Ovary (tissue), 3 donors: ENCODE results near the gene NAPG.

Experiments used
- CTCF ChIP-seq, 3 donors: fragments of 450-650 bp in 2 of 3; fragments of 200-600 bp in 1 of 3; IDR thresholded peaks; one replicate each; pipeline versions ENCODE4 v1.5.1 to v1.8.0; 2016 to 2022; ENCODE audit warnings: antibody characterized with exemption in 3 of 3, mild to moderate bottlenecking in 1 of 3
- POLR2A ChIP-seq: fragments of 450-650 bp; IDR thresholded peaks from one replicate; pipeline ENCODE4 v1.6.1; 2017; ENCODE audit warnings: antibody characterized with exemption, mild to moderate bottlenecking, moderate library complexity
- donor health status: DM: no; HTN: no; CAD: no.

- TF ChIP-seq CTCF (IDR thresholded peaks at IDR 0.05) (no peak), POLR2A (no peak)
These were observed 14.6 kb upstream of the NAPG start for GRCh38 chr18:10511236-10511635.
